GM13976 (cell line): ENCODE data around the gene RAB26.
A peak's percentile ranks its signal among the peaks of the same experiment; 100 is the strongest.

ENCODE experiments used
- DNase-seq: peaks from one replicate; pipeline ENCODE4 v3.0.0; 2012; ENCODE audit warnings: low spot score
- CTCF ChIP-seq: IDR thresholded peaks from 2 replicates; pipeline ENCODE4 v1.5.1; 2012; ENCODE audit warnings: borderline replicate concordance, mild to moderate bottlenecking; ENCODE audit not compliant: insufficient read depth; ENCODE audit errors: extremely low read depth, missing control alignments, control extremely low read depth
- in situ Hi-C: fragments of 300-500 bp; cut with MboI; formaldehyde crosslinking; loops from one replicate; pipeline ENCODE4 v1.12.0; 2022; ENCODE audit warnings: low sequenced_read_pairs, mixed read lengths, inconsistent platforms; ENCODE audit not compliant: unreplicated experiment

The RAB26 gene

GRCh38 chr16:2151188-2152091 lies 3.0 kb downstream of the RAB26 start:
- no peak for DNase-seq
- in situ Hi-C loops, result no loop called here
- no peak for TF ChIP-seq CTCF

- in situ Hi-C loops, result no loop called here
- DNase-seq, result no peak
- peak; percentile 26 for TF ChIP-seq CTCF
Observed at GRCh38 chr16:2152695-2153506, 4.5 kb downstream of the RAB26 start.

GRCh38 chr16:2154533-2155090 lies 6.2 kb downstream of the RAB26 start:
- in situ Hi-C loops, result no loop called here
- no peak for TF ChIP-seq CTCF
- no peak for DNase-seq

- TF ChIP-seq CTCF, result no peak
- peak; percentile 99 for DNase-seq
- in situ Hi-C loops, result no loop called here
Observed at GRCh38 chr16:2155091-2155950, 6.9 kb downstream of the RAB26 start, which contains the start of gene TRAF7. TRAF7 (plus strand) TSS chr16:2155782; CDS start chr16:2163921, 8,139 bp downstream.

- in situ Hi-C loops, result no loop called here
- no peak for DNase-seq
- TF ChIP-seq CTCF, result no peak
Observed at GRCh38 chr16:2155977-2156848, 7.8 kb downstream of the RAB26 start.
